HG03521 (cell line): ENCODE results near the gene SPECC1L.

ENCODE experiments used
- ATAC-seq: cut with Tn5 transposase; IDR thresholded peaks from one replicate; pipeline ENCODE4 v1.9.1; 2021; ENCODE audit warnings: mild to moderate bottlenecking, moderate library complexity; ENCODE audit not compliant: unreplicated experiment

The SPECC1L gene

DNA sequence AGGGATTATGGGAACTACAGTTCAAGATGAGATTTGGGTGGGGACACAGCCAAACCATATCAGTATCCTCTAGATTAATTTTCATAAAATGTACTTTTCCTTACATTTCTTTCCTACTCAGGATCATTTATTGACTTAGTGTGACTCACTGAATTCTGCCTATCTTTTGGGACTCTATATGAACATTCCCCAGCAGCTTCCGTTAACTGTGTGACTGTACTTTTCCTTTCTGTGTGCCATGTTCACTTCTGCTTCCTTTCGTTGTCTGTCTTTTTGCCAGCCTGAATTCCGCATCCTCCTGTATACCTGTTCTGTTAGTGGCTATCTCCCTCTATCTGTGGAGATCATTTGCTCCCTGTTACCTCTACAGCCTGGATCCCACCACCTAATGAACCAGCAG lies 48.8 kb downstream of the SPECC1L start:
- ATAC-seq, result no peak

GRCh38 chr22:24321999-24322398 lies 51.4 kb downstream of the SPECC1L start:
- no peak for ATAC-seq

GRCh38 chr22:24322522-24322921 lies 51.9 kb downstream of the SPECC1L start:
- ATAC-seq, result no peak

DNA sequence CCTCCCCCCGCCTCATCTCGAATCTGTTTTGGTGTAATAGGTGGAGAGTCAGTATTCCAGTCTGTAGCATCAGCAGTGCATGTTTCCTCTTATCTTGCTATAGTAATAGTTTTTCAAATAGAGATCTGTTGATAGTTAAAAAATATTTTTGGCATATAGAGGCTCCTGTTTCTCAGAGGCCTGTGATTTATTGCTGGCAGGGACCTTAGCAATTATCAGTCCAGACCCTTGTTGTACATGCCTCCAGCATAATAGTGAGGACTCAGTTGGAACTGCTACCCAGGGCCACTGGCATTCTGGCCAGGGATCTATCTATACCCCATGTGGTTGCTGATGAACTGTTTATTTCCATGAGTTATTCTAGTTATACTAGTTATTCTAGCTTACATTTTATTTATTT lies 52.6 kb downstream of the SPECC1L start:
- ATAC-seq, result no peak

- ATAC-seq, result no peak
Observed at GRCh38 chr22:24323695-24324094, 53.1 kb downstream of the SPECC1L start.

GRCh38 chr22:24324137-24324536 lies 53.5 kb downstream of the SPECC1L start:
- ATAC-seq, result no peak

DNA sequence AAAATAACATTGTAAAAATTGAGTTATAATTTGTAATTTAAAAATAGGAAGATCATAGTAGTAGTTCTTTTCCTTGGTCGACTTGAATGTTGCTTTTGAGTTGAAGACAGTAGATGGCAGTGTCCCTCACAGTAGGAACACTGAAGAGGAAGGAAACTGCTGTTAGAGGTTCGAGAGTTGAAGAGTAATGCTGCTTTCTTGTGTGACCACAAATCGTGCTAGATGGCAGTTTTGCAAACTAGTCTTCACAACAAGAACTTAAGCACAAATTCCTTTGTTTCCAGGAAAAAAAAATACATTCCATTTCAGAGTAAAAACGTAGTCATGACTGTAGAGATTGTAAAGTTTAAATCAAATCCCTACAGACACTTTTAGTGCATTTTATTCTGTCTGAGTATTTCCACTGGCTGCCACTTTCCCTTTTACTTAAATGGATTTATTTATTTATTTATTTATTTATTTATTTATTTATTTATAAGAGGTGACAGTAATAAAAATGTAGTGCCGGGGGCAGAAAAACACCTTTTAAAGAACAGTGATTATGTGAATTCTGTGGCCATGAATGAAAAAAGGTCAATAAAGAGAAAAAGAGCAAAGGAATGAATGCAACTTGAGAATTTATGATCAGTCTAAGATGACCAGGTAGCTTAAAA lies 54.6 kb downstream of the SPECC1L start:
- ATAC-seq, result no peak

DNA sequence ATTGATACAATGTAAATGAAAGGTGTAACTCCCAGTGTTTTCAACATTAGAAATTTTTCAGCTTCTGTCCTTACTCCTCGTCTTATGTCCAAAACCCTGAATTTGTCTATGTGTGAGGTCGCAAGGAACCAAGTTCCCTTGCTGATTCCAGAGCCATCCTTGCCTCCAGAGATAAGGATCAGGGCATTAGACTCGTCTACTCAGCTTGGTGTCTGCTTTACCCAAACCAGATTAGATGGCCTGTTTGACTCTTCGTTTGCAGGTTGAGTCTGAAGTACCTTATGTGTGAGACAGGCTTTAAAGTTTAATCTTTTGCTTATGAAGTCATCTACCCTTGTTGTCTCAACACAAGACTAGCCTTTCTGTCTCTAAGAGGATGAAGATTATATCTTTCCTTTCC lies 55.6 kb downstream of the SPECC1L start:
- ATAC-seq, result no peak

- no peak for ATAC-seq
Observed at GRCh38 chr22:24327832-24328231, 57.2 kb downstream of the SPECC1L start.

- ATAC-seq, result no peak
Observed at GRCh38 chr22:24329453-24329852, 58.8 kb downstream of the SPECC1L start.

DNA sequence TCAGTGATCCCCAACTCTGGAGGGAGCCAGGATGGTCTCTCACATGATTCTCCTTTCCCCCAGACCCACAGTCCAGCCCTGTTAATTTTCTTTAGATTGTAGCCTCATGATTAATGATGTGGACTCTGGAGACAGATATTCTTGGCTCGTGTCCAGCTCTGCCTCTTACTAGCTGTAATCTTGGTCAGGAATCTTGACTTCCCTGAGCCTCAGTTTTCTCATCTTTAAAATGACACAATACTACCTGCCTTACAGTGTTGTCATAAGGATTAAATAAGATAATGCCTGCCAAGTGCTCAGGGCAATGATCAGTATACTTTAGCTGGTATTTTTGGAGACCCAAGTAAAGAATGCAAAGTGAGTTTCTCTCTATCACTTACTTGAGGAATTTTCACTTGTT lies 60.0 kb downstream of the SPECC1L start:
- no peak for ATAC-seq

DNA sequence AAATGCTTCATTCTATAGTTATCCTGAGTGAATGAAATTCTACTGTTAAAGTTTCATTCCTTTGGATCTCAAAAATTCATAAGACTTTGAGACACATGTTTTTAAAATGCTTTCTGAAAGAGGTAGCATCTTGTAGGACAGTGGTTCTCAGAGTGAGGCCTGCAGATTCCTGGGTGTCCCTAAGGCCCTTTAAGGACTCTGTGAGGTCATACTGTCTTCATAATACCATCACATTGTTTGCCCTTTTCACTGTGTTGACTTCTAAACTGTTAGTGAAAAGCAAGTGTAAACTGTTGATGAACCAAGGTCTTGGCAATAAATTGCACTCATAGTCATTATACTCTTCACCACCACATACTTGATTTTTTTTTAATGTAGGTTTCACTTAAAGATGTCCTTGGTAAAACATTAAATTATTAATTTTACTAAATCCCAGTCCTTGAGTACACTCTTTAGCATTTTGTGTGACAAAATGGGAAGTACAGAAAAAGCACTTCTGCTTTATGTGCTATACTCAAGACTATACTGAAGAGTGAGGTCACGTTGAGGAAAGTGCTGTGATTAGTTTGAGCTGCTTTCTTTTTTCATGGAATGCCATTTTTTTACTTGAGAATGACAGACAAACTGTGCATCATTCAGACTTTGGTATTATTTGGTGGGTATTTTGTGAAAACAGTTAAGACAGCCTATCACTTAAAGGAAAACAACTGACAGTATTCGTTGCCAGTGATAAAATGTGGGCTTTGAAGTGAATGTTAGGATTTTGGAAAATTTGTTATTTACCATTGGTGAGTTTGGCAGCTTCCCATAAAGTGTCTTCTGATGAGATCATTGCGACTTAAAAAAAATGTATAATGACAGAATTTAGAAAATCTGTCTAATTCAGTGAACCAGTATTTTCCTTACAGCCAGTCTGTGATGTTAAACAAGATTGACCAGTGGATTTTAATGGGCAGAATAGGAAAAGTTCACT lies 61.1 kb downstream of the SPECC1L start:
- ATAC-seq, result no peak

GRCh38 chr22:24333301-24333700 lies 62.7 kb downstream of the SPECC1L start:
- no peak for ATAC-seq

DNA sequence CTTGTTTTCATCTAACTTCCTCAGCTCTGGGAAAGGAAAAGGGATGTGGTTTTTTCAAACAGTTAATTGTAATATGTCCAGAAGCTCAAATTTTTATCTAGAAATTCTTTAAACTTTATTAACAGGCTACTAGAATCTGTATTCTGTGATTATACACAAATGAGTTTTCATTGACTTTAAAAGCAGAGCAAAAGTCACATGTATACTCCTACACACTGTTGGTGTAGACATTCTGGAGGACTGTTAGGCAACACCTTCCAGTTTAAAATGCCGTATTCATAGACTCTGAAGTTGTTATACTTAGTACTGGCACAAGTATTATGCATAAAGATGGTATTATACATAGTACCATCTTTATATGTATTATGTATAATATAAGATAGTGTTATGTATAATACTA lies 64.9 kb downstream of the SPECC1L start:
- ATAC-seq, result no peak

- no peak for ATAC-seq
Observed at GRCh38 chr22:24337894-24338645, 67.4 kb downstream of the SPECC1L start.

GRCh38 chr22:24338726-24339451 lies 68.3 kb downstream of the SPECC1L start:
- no peak for ATAC-seq

DNA sequence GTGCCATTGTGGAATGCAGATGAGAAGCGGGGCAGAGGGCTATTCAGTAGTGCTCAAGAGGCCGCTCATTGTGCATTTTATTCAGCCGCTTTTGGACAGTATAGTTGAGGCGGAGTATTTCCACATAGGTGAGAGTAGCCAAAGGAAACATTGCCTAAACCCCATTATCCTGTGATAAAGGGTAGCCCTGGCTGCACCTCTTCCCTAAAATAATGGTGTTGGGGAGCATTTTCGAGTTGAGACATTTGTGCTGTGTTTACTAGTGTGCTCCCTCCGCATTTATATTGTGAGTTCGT lies 68.8 kb downstream of the SPECC1L start:
- ATAC-seq, result no peak

GRCh38 chr22:24341627-24342026 lies 71.0 kb downstream of the SPECC1L start:
- no peak for ATAC-seq

DNA sequence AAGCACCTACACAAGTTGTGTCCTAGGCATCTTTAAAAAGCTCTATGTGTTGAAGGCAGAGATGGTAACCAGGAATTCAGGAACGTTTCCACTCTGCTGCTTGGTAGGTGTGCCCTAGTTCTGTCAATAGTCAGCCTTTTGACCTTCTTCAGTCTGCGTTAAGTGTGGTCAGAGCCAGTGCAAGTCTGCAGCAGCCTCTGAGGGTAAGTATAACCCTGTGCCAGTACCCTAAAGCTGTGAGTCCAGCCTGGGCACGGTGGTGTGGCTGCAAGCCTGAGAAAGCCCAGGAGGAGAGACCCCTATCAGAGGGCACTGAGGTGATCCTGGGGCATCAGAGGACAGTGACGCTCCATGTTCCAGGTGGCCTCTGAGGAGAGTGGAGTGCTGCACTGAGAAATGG lies 80.0 kb downstream of the SPECC1L start:
- ATAC-seq, result no peak

GRCh38 chr22:24353121-24353520 lies 82.5 kb downstream of the SPECC1L start:
- ATAC-seq, result no peak

- ATAC-seq, result no peak
Observed at GRCh38 chr22:24355574-24355973, 84.9 kb downstream of the SPECC1L start.
